RWPE1 (cell line): Measurements from ENCODE around the gene ACO2.
A peak's percentile ranks its signal among the peaks of the same experiment; 100 is the strongest.
"Not testable (repeated sequence)": the region's sequence is repeated elsewhere in the genome, so short reads cannot be mapped to it uniquely, and the experiment has no call there.

Source experiments
- CTCF ChIA-PET: fragments of 350-600 bp; sonication (Branson Sonifier 250); formaldehyde crosslinking; extraction: SDS; loops from one replicate; lab custom pipeline; 2021; lab: Yijun Ruan, JAX
- POLR2A ChIA-PET: fragments of 400-600 bp; formaldehyde crosslinking; extraction: SDS; loops from one replicate; lab custom pipeline; 2020; ENCODE audit warnings: antibody characterized with exemption; ENCODE audit not compliant: low non-redundant PET; lab: Yijun Ruan, JAX
- DNase-seq: peaks from one replicate; pipeline ENCODE4 v3.0.0; 2012; ENCODE audit warnings: low spot score
- H3K27ac ChIP-seq: fragments of 450-650 bp; 2 replicates; pipeline ENCODE4 v1.5.1; 2017
- TF ChIP-seq, protein P1 (sequence below): fragments of 450-650 bp; conservative IDR thresholded peaks from 2 replicates; pipeline ENCODE4 v1.5.1; 2017; ENCODE audit warnings: low read depth, mild to moderate bottlenecking

The ACO2 gene

DNA sequence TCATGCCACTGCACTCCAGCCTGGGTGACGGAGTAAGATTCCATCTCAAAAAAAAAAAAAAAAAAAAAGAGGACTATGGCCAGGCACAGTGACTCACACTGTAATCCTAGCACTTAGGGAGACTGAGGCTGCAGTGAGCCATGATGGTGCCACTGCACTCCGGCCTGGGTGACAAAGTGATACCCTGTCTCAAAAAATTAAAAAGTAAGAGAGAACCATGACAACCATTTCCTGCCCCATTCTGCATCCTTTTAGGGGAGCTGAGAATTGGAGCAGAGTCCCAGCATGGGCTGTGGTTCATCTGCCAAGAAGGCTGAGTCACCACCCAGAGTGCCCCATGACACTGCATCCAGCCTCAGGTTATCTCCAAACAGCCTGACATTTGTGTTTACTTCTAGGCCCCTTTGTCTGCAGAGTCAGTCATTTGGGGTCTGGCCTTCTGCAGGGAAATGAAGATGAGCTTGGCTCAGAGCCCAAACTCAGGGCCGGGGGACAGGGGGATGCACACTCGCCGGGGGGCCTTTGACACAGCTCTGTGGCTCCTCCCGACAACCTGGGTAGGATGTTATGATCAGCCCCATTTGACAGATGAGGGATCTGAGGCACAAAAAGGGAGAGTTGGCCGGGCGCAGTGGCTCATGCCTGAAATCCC, 96.6 kb downstream of the ACO2 start:
- peak; percentile 69 for DNase-seq
- TF ChIP-seq, protein P1, sequence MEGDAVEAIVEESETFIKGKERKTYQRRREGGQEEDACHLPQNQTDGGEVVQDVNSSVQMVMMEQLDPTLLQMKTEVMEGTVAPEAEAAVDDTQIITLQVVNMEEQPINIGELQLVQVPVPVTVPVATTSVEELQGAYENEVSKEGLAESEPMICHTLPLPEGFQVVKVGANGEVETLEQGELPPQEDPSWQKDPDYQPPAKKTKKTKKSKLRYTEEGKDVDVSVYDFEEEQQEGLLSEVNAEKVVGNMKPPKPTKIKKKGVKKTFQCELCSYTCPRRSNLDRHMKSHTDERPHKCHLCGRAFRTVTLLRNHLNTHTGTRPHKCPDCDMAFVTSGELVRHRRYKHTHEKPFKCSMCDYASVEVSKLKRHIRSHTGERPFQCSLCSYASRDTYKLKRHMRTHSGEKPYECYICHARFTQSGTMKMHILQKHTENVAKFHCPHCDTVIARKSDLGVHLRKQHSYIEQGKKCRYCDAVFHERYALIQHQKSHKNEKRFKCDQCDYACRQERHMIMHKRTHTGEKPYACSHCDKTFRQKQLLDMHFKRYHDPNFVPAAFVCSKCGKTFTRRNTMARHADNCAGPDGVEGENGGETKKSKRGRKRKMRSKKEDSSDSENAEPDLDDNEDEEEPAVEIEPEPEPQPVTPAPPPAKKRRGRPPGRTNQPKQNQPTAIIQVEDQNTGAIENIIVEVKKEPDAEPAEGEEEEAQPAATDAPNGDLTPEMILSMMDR, result no peak
- POLR2A ChIA-PET, result interaction anchor here (0.7 kb wide), 1 partner anchor 24 kb away, joined by 3 read pairs; no protein-coding TSS in a partner anchor
- peak overlapping the region; percentile 69 for H3K27ac ChIP-seq
- CTCF ChIA-PET, result interaction anchor here (0.8 kb wide), 1 partner anchor 22 kb away, joined by 3 read pairs; no protein-coding TSS in a partner anchor

DNA sequence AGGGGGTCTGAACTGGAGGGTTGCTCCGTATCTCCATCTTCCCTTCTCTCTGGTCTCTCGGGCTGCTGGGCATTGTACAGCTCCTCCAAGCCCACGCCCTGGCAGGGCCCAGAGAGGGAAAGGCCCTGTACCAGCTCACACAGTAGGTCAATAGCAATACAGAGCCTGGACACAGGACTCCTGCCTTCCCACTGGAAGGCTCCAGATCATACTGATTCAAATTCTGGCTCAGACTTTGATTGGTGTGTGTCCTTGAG, 98.5 kb downstream of the ACO2 start:
- CTCF ChIA-PET, result no interaction called here

DNA sequence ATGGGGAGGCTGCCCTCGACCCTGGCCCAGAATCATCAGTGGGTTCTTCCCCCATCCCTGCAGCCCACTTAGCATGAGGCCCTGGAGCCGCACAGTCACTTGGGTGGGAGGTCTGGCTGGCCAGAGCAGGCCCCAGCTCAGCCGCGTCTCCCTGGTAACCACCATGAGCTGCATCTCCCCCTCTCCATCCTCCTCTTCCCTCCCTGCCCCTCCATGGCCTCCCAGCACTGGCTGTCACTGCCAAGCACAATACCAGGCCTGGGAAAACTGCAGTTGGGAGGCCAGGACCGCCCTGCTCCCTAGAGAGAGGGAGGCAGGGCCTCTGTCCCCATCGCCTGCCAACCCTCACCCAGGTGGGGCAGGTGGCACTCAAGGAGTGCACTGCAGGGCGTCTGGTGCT, 99.9 kb downstream of the ACO2 start:
- TF ChIP-seq, protein P1, result no peak
- POLR2A ChIA-PET, result no interaction called here
- no peak overlapping the region for H3K27ac ChIP-seq
- DNase-seq, result no peak
- CTCF ChIA-PET, result no interaction called here

More for the DNA sequence above, 98.5 kb downstream of the ACO2 start:
- DNase-seq, result no peak
- no peak overlapping the region for H3K27ac ChIP-seq
- TF ChIP-seq, protein P1, result no peak
- POLR2A ChIA-PET, result no interaction called here

DNA sequence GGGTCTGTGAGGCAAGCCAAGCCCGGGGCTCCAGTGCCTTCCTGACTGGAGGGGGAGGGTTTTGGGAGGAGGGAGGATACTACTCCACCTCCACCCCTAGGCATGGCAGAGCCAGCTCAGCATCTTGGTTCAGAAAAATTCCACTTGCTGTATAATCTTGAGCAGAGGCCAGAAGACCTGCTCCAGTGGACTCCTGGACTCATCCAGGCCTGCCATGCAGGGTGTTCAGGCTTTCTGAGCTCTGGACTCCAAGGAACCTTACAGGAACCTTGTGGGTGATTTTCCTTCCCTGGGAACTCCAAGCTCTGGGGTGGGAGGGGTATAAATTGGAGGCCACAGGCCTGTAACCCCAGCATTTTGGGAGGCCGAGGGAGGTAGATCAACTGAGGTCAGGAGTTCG, 101.3 kb downstream of the ACO2 start:
- H3K27ac ChIP-seq, result no peak overlapping the region
- ChIA-PET POLR2A (no interaction called here), CTCF (interaction anchor here (0.5 kb wide), 1 partner anchor 81 kb away, joined by 4 read pairs; no protein-coding TSS in a partner anchor)
- TF ChIP-seq, protein P1, result no peak
- no peak for DNase-seq

DNA sequence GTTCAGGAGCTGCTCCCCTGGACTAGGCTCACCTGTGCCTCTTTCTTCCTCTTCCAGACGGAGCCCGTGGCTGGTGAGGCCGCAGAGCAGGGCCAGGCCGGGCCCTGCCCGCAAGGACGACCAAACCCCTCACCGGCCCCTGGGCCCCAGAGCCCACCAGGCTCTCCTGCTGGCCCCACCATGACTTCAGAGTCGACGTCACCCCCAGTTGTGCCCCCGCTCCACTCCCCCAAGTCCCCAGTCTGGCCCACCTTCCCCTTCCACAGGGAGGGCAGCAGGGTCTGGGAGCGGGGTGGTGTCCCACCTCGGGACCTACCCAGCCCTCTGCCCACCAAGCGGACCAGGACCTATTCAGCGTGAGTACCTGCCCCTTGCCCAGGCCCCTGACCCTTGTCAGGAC, 102.9 kb downstream of the ACO2 start:
- TF ChIP-seq, protein P1, result no peak
- ChIA-PET CTCF (interaction anchor here (0.7 kb wide), 1 partner anchor 18 kb away, joined by 6 read pairs; the partner anchor contains the start of gene PMM1), POLR2A (no interaction called here)
- no peak overlapping the region for H3K27ac ChIP-seq
- DNase-seq, result no peak

DNA sequence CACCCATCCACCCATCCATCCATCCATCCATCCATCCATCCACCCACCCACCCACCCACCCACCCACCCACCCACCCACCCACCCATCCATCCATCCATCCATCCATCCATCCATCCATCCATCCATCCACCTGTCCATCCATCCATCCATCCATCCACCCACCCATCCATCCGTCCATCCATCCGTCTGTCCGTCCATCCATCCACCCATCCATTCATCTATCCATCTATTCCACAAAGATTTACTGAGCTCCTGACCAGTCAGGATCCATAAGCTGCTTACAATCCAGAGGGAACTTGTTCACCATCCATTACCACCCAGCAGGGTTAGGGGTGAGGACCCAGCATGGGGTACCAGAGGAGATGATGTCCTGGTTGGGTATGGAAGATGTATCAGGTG, 103.4 kb downstream of the ACO2 start:
- POLR2A ChIA-PET, result not testable (repeated sequence)

DNA sequence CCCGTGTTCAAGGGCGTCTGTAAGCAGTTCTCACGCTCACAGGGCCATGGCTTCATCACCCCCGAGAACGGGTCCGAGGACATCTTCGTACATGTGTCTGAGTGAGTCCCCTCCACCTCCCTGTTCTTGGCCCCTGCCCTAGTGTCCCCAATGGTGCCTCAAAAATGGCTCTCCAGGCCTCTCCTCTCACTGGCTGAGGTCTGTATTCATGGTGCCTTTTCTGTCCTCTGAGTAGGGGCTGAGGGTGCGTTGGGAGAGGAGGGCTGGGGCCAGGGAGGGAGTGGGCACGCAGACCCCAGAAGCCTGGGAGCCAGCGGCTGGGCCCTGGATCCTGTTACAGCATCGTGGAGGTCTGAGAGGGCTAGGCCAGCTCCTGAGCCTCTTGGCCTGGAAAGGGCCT, 104.8 kb downstream of the ACO2 start:
- TF ChIP-seq, protein P1, result no peak
- CTCF ChIA-PET, result no interaction called here
- H3K27ac ChIP-seq, result no peak overlapping the region
- no peak for DNase-seq
- POLR2A ChIA-PET, result no interaction called here

More for the DNA sequence above, 103.4 kb downstream of the ACO2 start:
- DNase-seq, H3K27ac ChIP-seq, CTCF ChIA-PET: not testable (repeated sequence)
